ENCODE data around the gene EMP1.

Gene EMP1

DNA sequence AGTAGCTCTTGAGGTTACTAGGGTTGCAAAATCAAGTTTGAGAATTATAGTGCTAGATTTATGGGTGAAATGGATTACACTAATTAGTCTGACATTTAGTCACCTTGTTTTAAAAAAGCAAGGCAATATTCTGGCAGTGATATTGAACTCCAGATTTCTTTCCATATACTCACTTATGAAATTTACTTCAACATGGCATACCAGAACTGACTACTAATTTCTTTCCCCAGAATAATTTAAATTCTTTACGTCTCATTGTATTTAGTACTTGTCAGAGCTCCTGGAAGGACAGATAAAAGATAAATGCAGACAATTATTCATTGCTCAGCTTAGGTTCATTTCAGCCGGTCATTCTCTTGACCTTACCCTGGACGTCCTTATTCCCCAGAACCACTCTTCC, 24.3 kb downstream of the EMP1 start:
- TF ChIP-seq, protein P1, sequence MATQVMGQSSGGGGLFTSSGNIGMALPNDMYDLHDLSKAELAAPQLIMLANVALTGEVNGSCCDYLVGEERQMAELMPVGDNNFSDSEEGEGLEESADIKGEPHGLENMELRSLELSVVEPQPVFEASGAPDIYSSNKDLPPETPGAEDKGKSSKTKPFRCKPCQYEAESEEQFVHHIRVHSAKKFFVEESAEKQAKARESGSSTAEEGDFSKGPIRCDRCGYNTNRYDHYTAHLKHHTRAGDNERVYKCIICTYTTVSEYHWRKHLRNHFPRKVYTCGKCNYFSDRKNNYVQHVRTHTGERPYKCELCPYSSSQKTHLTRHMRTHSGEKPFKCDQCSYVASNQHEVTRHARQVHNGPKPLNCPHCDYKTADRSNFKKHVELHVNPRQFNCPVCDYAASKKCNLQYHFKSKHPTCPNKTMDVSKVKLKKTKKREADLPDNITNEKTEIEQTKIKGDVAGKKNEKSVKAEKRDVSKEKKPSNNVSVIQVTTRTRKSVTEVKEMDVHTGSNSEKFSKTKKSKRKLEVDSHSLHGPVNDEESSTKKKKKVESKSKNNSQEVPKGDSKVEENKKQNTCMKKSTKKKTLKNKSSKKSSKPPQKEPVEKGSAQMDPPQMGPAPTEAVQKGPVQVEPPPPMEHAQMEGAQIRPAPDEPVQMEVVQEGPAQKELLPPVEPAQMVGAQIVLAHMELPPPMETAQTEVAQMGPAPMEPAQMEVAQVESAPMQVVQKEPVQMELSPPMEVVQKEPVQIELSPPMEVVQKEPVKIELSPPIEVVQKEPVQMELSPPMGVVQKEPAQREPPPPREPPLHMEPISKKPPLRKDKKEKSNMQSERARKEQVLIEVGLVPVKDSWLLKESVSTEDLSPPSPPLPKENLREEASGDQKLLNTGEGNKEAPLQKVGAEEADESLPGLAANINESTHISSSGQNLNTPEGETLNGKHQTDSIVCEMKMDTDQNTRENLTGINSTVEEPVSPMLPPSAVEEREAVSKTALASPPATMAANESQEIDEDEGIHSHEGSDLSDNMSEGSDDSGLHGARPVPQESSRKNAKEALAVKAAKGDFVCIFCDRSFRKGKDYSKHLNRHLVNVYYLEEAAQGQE (IDR thresholded peaks at IDR 0.05; ENCODE audit: insufficient read depth in 1 of 2, low read depth in 2 of 2, low read length in 2 of 2) = no peak
- TF ChIP-seq SIN3A (IDR thresholded peaks at IDR 0.05; ENCODE audit: borderline replicate concordance, insufficient read depth, low read length) (no peak), TAF1 (IDR thresholded peaks at IDR 0.05; ENCODE audit: borderline replicate concordance, insufficient read depth, low read length) (no peak), FOXP2 (optimal IDR thresholded peaks at IDR 0.05; ENCODE audit: borderline replicate concordance, extremely low read depth, extremely low read length, insufficient read depth) (no peak), POLR2AphosphoS5 (IDR thresholded peaks at IDR 0.05; ENCODE audit: low read depth, low read length) (no peak)

DNA sequence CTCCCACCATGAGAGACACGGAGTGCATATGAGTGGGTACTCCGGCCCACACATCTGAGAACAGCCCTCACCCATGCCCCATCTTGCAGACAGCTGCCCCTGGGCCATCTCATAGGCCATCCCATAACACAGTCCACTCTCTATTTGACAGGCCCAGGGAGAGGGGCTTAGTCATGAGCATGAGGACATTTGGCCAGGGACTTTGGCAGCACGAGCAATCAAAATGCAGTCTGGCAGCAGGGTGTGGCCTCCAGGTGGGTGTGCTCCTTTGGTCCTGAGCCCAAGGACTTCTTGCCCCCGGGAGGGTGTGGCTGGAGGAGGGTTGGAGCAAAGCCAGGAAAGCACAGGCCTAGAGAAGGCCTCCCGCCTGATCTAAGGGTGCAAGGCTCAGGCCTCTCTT, 25.6 kb downstream of the EMP1 start:
- no peak for TF ChIP-seq TAF1 (IDR thresholded peaks at IDR 0.05; ENCODE audit: borderline replicate concordance, insufficient read depth, low read length)
- TF ChIP-seq SIN3A (IDR thresholded peaks at IDR 0.05; ENCODE audit: borderline replicate concordance, insufficient read depth, low read length) = no peak
- no peak for TF ChIP-seq POLR2AphosphoS5 (IDR thresholded peaks at IDR 0.05; ENCODE audit: low read depth, low read length)
- TF ChIP-seq, protein P1 (IDR thresholded peaks at IDR 0.05; ENCODE audit: insufficient read depth in 1 of 2, low read depth in 2 of 2, low read length in 2 of 2) = no peak
- TF ChIP-seq FOXP2 (optimal IDR thresholded peaks at IDR 0.05; ENCODE audit: borderline replicate concordance, extremely low read depth, extremely low read length, insufficient read depth) = no peak

DNA sequence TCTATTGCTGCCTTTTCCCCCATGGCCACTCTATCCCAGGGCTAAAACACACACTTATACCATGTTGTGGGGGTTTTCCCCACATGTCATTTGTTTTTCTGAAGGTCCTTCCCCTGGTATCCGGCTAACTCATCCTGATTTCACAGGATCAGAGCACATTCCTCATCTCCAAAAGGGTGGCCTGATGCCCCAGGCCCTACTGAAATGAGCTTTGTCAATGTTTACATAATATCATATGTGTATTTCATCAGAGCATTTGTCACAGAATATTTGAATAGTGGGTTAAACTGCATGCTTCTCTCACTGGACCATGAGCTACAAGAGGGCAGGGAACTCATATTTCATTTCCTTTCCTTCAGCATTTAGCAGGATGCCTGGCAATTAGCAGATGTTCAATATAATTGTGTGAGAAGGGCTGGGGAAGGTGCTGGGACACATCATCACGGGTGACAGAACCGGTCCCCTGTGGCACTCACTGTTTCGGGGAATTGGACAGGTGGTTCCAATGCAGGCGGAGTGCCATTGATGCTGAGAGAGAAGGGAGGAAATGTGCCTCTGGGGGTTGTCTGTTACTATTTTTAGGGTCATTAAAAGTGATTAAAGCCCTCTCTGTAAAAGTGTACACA, 26.8 kb downstream of the EMP1 start:
- TF ChIP-seq SIN3A (IDR thresholded peaks at IDR 0.05; ENCODE audit: borderline replicate concordance, insufficient read depth, low read length) (no peak), TAF1 (IDR thresholded peaks at IDR 0.05; ENCODE audit: borderline replicate concordance, insufficient read depth, low read length) (no peak), FOXP2 (optimal IDR thresholded peaks at IDR 0.05; ENCODE audit: borderline replicate concordance, extremely low read depth, extremely low read length, insufficient read depth) (no peak), POLR2AphosphoS5 (IDR thresholded peaks at IDR 0.05; ENCODE audit: low read depth, low read length) (no peak)
- TF ChIP-seq, protein P1 (IDR thresholded peaks at IDR 0.05; ENCODE audit: insufficient read depth in 1 of 2, low read depth in 2 of 2, low read length in 2 of 2) = no peak

DNA sequence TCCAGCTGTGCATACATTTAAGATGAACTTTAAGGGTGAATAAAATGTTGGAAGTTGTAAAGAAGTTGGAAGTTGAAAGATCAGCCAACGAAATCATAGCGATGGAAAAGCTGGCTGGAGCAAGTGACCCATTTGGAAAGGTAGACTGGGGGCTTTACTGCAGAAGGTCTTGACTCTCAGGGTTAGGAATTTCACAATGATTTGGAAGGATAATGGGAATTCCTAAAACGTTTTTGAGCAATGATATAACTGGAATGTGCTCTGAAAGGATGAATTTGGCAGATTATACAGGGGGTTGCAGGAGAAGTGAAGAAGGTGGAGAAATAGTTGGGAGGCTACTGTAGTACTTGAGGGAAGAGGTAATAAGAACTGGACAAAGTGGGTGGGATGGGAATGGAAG, 27.4 kb downstream of the EMP1 start:
- TF ChIP-seq TAF1 (IDR thresholded peaks at IDR 0.05; ENCODE audit: borderline replicate concordance, insufficient read depth, low read length) (no peak), SIN3A (IDR thresholded peaks at IDR 0.05; ENCODE audit: borderline replicate concordance, insufficient read depth, low read length) (no peak), POLR2AphosphoS5 (IDR thresholded peaks at IDR 0.05; ENCODE audit: low read depth, low read length) (no peak), FOXP2 (optimal IDR thresholded peaks at IDR 0.05; ENCODE audit: borderline replicate concordance, extremely low read depth, extremely low read length, insufficient read depth) (no peak)
- TF ChIP-seq, protein P1 (IDR thresholded peaks at IDR 0.05; ENCODE audit: insufficient read depth in 1 of 2, low read depth in 2 of 2, low read length in 2 of 2) = no peak
